Stomach (tissue), 9 donors: ENCODE measurements around the gene TPCN2. TPM values are rescaled to one million over a fixed set of nuclear protein-coding genes. Genes with fewer than 3 reads are reported as not detected.
A peak's percentile ranks its signal among the peaks of the same experiment; 100 is the strongest.

Source experiments
- DNase-seq, 2 donors: peaks; one replicate each; pipeline versions ENCODE4 v3.0.0 to v3.0.0-alpha.2; 2013 to 2019
- H3K27ac ChIP-seq, 5 donors: fragments of 200-600 bp in 4 of 5; sonication (generic) in 4 of 5; one replicate each; pipeline ENCODE4 v1.5.1; 2013 to 2019; ENCODE audit warnings: mild to moderate bottlenecking in 1 of 5, moderate library complexity in 1 of 5
- H3K27me3 ChIP-seq, 3 donors: fragments of 200-600 bp; sonication (generic); one replicate each; pipeline ENCODE4 v1.5.1; 2017 to 2019; ENCODE audit warnings: mixed run types in 1 of 3
- H3K36me3 ChIP-seq, 4 donors: fragments of 200-600 bp; sonication (generic); 1 replicate in 3 of 4; 2 replicates in 1 of 4; pipeline ENCODE4 v1.5.1; 2016 to 2019
- H3K4me1 ChIP-seq, 4 donors: fragments of 200-600 bp; sonication (generic); one replicate each; pipeline ENCODE4 v1.5.1; 2016 to 2019
- H3K4me3 ChIP-seq, 4 donors: fragments of 200-600 bp; sonication (generic) in 3 of 4; one replicate each; pipeline ENCODE4 v1.5.1; 2016 to 2019; ENCODE audit warnings: mild to moderate bottlenecking in 1 of 4
- H3K9me3 ChIP-seq, 4 donors: fragments of 200-600 bp; sonication (generic); one replicate each; pipeline ENCODE4 v1.5.1; 2016 to 2019
- EP300 ChIP-seq: sonication (generic); formaldehyde crosslinking; IDR thresholded peaks from one replicate; pipeline ENCODE4 v1.6.1; 2017; ENCODE audit warnings: antibody characterized with exemption
- POLR2A ChIP-seq, 4 donors: fragments of 450-650 bp; IDR thresholded peaks; one replicate each; pipeline ENCODE4 v1.6.1; 2016; ENCODE audit warnings: antibody characterized with exemption in 4 of 4, control low read depth in 2 of 4, mild to moderate bottlenecking in 1 of 4, moderate library complexity in 1 of 4
- POLR2AphosphoS5 ChIP-seq, 3 donors: sonication (generic); formaldehyde crosslinking; IDR thresholded peaks; one replicate each; pipeline ENCODE4 v1.6.1; 2016; ENCODE audit warnings: antibody characterized with exemption in 3 of 3
- WGBS, 5 donors: extraction: QIAGEN DNeasy Blood & Tissue Kit in 3 of 5; methylation state at CpG; one replicate each; pipeline versions ENCODE4 v1.1.5 to v1.1.7; 2013 to 2018; 5-methylcytosine and 5-hydroxymethylcytosine counted together
- intact Hi-C: fragments of 100-400 bp; cut with DNase I; formaldehyde crosslinking; loops from one replicate; pipeline ENCODE4 v1.15.1; 2023; ENCODE audit warnings: low total_unique reads
- polyA plus RNA-seq, 3 donors: library from polyadenylated mRNA; stranded (reverse); fragments of 200-250 nt; gene quantifications; one replicate each; pipeline ENCODE4 v1.2.3, GENCODE V29; 2013
- total RNA-seq, 5 donors: library from RNA; depleted of rRNA; stranded (reverse); fragments of >200 nt; gene quantifications; one replicate each; pipeline versions ENCODE4 v1.1.0 to v1.2.3, GENCODE V29; 2014 to 2016
- TF ChIP-seq, protein P1 (sequence below), 7 experiments: fragments of 450-650 bp in 4 of 7; fragments of 200-600 bp in 3 of 7; sonication (generic) in 3 of 7; IDR thresholded peaks; one replicate each; pipeline ENCODE4 v1.5.1; 2016 to 2019; ENCODE audit warnings: antibody characterized with exemption in 7 of 7, control low read depth in 2 of 7, mild to moderate bottlenecking in 1 of 7
- donor health status: healthy with polysubstance abuse.
- donor health status: Bipolar disorder and iron deficiency.
- donor health status: healthy.

The TPCN2 gene
- total and polyA plus RNA-seq, 8 donors: 6.4 to 66.1 (median 27.2) TPM

DNA sequence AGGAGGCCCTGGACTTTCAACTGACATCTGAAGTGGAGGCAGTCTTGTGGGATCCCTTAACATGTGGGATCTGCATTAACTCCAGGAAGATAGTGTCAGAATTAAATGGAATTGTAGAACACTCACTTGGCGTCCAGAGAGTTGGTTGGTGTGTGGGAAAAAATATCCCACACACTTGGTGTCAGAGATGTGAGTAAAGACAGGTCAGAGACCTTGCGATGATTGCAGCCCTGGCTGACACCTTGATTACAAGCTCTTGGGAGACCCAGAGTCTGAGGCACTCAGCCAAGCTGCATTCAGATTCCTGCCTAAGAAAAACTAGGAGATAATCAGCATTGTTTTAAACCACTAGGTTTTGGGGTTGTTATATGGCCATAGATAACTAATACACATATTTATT is 7.2 kb upstream of the TPCN2 start:
- no peaks in the 10 kb centered on the region for H3K36me3 ChIP-seq
- TF ChIP-seq, protein P1, sequence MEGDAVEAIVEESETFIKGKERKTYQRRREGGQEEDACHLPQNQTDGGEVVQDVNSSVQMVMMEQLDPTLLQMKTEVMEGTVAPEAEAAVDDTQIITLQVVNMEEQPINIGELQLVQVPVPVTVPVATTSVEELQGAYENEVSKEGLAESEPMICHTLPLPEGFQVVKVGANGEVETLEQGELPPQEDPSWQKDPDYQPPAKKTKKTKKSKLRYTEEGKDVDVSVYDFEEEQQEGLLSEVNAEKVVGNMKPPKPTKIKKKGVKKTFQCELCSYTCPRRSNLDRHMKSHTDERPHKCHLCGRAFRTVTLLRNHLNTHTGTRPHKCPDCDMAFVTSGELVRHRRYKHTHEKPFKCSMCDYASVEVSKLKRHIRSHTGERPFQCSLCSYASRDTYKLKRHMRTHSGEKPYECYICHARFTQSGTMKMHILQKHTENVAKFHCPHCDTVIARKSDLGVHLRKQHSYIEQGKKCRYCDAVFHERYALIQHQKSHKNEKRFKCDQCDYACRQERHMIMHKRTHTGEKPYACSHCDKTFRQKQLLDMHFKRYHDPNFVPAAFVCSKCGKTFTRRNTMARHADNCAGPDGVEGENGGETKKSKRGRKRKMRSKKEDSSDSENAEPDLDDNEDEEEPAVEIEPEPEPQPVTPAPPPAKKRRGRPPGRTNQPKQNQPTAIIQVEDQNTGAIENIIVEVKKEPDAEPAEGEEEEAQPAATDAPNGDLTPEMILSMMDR (IDR thresholded peaks at IDR 0.05): no peak
- TF ChIP-seq EP300 (no peak), POLR2A (IDR thresholded peaks at IDR 0.05) (no peak), POLR2AphosphoS5 (IDR thresholded peaks at IDR 0.05) (no peak)
- H3K9me3 ChIP-seq: no peaks in the 10 kb centered on the region
- intact Hi-C loops: no loop called here
- H3K27ac ChIP-seq: no peak overlapping the region
- H3K27me3 ChIP-seq: no peaks in the 10 kb centered on the region
- H3K4me1 ChIP-seq: peaks cover 0 to 12% (median 6%) of the 10 kb centered on the region in 4 donors
- H3K4me3 ChIP-seq: no peak overlapping the region
- DNase-seq: no peak
- WGBS, 5 donors: 65 to 80% (median 72%) methylated on average over 2 of the region's 2 CpGs

GRCh38 chr11:69044111-69045013 is 4.4 kb upstream of the TPCN2 start:
- peaks cover under 1 to 23% (median 16%) of the 10 kb centered on the region in 4 donors for H3K4me1 ChIP-seq
- DNase-seq: peak; percentile 72 to 85
- intact Hi-C loops: no loop called here
- no peak overlapping the region for H3K4me3 ChIP-seq
- H3K27ac ChIP-seq: peak overlapping the region in 4 of 5 donors; percentile 24 to 74 (median 38)
- TF ChIP-seq, protein P1 (IDR thresholded peaks at IDR 0.05): peak in 4 of 7 experiments; percentile 16 to 51 (median 40)
- peak in 2 of 3 donors; percentile 66 to 76 for TF ChIP-seq POLR2AphosphoS5 (IDR thresholded peaks at IDR 0.05)
- no peak for TF ChIP-seq EP300
- H3K27me3 ChIP-seq: no peaks in the 10 kb centered on the region
- H3K36me3 ChIP-seq: no peaks in the 10 kb centered on the region
- H3K9me3 ChIP-seq: no peaks in the 10 kb centered on the region
- 19 to 23% (median 22%) methylated on average over 13 to 15 of the region's 15 CpGs for WGBS, 5 donors

DNA sequence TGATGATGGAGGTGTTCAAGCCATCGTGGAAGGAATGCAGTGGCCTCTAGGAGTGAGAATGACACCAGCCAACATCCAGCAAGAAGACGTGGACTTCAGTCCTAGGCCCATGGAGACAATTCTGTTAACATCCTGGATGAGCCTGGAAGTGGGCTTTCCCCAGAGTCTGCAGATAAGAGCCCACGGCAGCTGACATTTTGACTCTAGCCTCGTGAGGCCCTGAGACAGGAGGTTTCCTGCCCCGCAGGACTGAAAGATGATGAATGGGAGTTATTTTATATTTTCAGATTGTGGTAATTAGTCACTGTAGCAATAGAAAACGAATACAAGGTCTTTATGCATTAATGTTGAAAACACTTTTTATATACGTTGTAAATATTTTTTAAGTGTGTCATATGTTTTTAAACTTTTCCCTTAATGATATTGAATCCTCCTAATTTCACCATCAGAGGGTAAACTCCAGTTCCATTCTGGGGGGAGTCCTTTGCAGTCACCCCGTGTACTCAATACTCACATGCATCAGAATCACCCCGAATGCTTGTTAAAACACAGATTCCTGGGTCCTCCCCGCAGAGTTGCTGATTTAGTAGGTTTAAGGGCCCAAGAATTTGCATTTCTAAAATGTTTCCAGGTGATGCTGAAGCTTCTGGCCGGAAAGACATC is 570 bp upstream of the TPCN2 start:
- Histone ChIP-seq H3K4me1 (peaks cover 38 to 61% (median 51%) of the 10 kb centered on the region in 4 donors), H3K4me3 (peak overlapping the region; percentile 66 to 98 (median 80)), H3K9me3 (no peaks in the 10 kb centered on the region), H3K27ac (peak overlapping the region in 4 of 5 donors; percentile 87 to 98 (median 94)), H3K36me3 (no peaks in the 10 kb centered on the region), H3K27me3 (no peaks in the 10 kb centered on the region)
- no peak for DNase-seq
- TF ChIP-seq, protein P1 (IDR thresholded peaks at IDR 0.05): no peak
- TF ChIP-seq EP300 (no peak), POLR2A (IDR thresholded peaks at IDR 0.05) (no peak), POLR2AphosphoS5 (IDR thresholded peaks at IDR 0.05) (no peak)
- 29 to 40% (median 35%) methylated on average over 11 of the region's 11 CpGs for WGBS, 5 donors
- intact Hi-C loops: no loop called here

GRCh38 chr11:69049490-69049867 is 747 bp downstream of the TPCN2 start:
- no peaks in the 10 kb centered on the region for H3K27me3 ChIP-seq
- H3K4me1 ChIP-seq: peaks cover 43 to 66% (median 55%) of the 10 kb centered on the region in 4 donors
- H3K36me3 ChIP-seq: peaks cover 6 to 12% (median 9%) of the 10 kb centered on the region in 4 donors
- 2 to 16% (median 8%) methylated on average over 10 to 15 of the region's 15 CpGs for WGBS, 5 donors
- peak overlapping the region; percentile 66 to 98 (median 80) for H3K4me3 ChIP-seq
- TF ChIP-seq POLR2A (IDR thresholded peaks at IDR 0.05) (no peak), EP300 (no peak), POLR2AphosphoS5 (IDR thresholded peaks at IDR 0.05) (no peak)
- TF ChIP-seq, protein P1 (IDR thresholded peaks at IDR 0.05): no peak
- H3K27ac ChIP-seq: peak overlapping the region; percentile 87 to 98 (median 92)
- DNase-seq: peak in 1 of 2 donors; percentile 50
- no peaks in the 10 kb centered on the region for H3K9me3 ChIP-seq
- intact Hi-C loops: no loop called here
